HepG2 (cell line): ENCODE results near the gene SEMA4A. TPM values are rescaled to one million over a fixed set of nuclear protein-coding genes. Genes with fewer than 3 reads are reported as not detected.

Experiments used
- AKAP8 ChIP-seq: sonication (generic); formaldehyde crosslinking; IDR thresholded peaks from 2 replicates; pipeline ENCODE4 v1.5.1; 2020; ENCODE audit warnings: mild to moderate bottlenecking, missing genetic modification reagents
- ARNT2 ChIP-seq: sonication (generic); formaldehyde crosslinking; IDR thresholded peaks from 2 replicates; pipeline ENCODE4 v1.8.0; 2022; ENCODE audit warnings: mild to moderate bottlenecking, low read depth, missing genetic modification reagents, moderate library complexity
- BORCS8-MEF2B ChIP-seq: sonication (generic); formaldehyde crosslinking; IDR thresholded peaks from 2 replicates; pipeline ENCODE4 v1.8.0; 2022; ENCODE audit warnings: mild to moderate bottlenecking, missing genetic modification reagents
- HIVEP1 ChIP-seq: sonication (generic); formaldehyde crosslinking; IDR thresholded peaks from 2 replicates; pipeline ENCODE4 v1.4.0; 2020; ENCODE audit warnings: mild to moderate bottlenecking, missing genetic modification reagents
- ISX ChIP-seq: sonication (generic); formaldehyde crosslinking; conservative IDR thresholded peaks from 2 replicates; pipeline ENCODE4 v1.5.0; 2020; ENCODE audit warnings: missing genetic modification reagents
- MAF1 ChIP-seq: sonication (generic); formaldehyde crosslinking; IDR thresholded peaks from 2 replicates; pipeline ENCODE4 v1.5.0; 2020; ENCODE audit warnings: missing genetic modification reagents, borderline replicate concordance
- ZBTB7B ChIP-seq: sonication (generic); formaldehyde crosslinking; IDR thresholded peaks from 2 replicates; pipeline ENCODE4 v1.4.0; 2020; ENCODE audit warnings: missing genetic modification reagents
- ZNF3 ChIP-seq: IDR thresholded peaks from 2 replicates; pipeline ENCODE4 v1.7.0; 2017; ENCODE audit warnings: inconsistent platforms
- ZNF460 ChIP-seq: sonication (generic); formaldehyde crosslinking; IDR thresholded peaks from 2 replicates; pipeline ENCODE4 v1.5.1; 2020; ENCODE audit warnings: missing genetic modification reagents, mild to moderate bottlenecking, borderline replicate concordance
- ZNF550 ChIP-seq: sonication (generic); formaldehyde crosslinking; IDR thresholded peaks from 2 replicates; pipeline ENCODE4 v1.4.0; 2020; ENCODE audit warnings: mild to moderate bottlenecking, missing genetic modification reagents, borderline replicate concordance
- polyA plus RNA-seq, 8 experiments: library from polyadenylated mRNA; depleted of rRNA in 3 of 8; stranded (reverse) in 7 of 8; unstranded in 1 of 8; fragments of >200 nt; fragmentation: Illumina TruSeq in 4 of 8; extraction: Trizol in 4 of 8; gene quantifications; 2 replicates each; pipeline versions ENCODE4 v1.2.1 to v1.2.3, GENCODE V29; 2011 to 2016; ENCODE audit warnings: low read depth in 4 of 8, missing spikeins in 1 of 8, mixed read lengths in 1 of 8; ENCODE audit not compliant: insufficient read depth in 1 of 8
- total RNA-seq, 5 experiments: library from RNA; depleted of rRNA; stranded (reverse); fragments of >200 nt; fragmentation: Illumina TruSeq; extraction: Trizol; gene quantifications; 2 replicates each; pipeline ENCODE4 v1.2.3, GENCODE V29; 2016; ENCODE audit warnings: low read depth in 1 of 5
- TF ChIP-seq, protein P1 (sequence below): sonication (generic); formaldehyde crosslinking; IDR thresholded peaks from 2 replicates; pipeline ENCODE4 v1.4.0; 2020; ENCODE audit warnings: missing genetic modification reagents
- TF ChIP-seq, protein P2 (sequence below): sonication (generic); formaldehyde crosslinking; conservative IDR thresholded peaks from 2 replicates; pipeline ENCODE4 v1.8.0; 2022; ENCODE audit warnings: mild to moderate bottlenecking, moderate library complexity, missing genetic modification reagents
- TF ChIP-seq, protein P3 (sequence below): sonication (generic); formaldehyde crosslinking; IDR thresholded peaks from one replicate; pipeline ENCODE4 v1.5.1; 2020; ENCODE audit warnings: mild to moderate bottlenecking, missing genetic modification reagents; ENCODE audit errors: not compliant biosample characterization
- TF ChIP-seq, protein P4 (sequence below): sonication (generic); formaldehyde crosslinking; IDR thresholded peaks from 2 replicates; pipeline ENCODE4 v1.4.0; 2020; ENCODE audit warnings: low read depth, missing genetic modification reagents

SEMA4A gene
- total and polyA plus RNA-seq, 2 of the 13 experiments (the other 11 are each of a cell fraction or from before 2014, with no cell fraction given) = 0.09 to 0.20 TPM

DNA sequence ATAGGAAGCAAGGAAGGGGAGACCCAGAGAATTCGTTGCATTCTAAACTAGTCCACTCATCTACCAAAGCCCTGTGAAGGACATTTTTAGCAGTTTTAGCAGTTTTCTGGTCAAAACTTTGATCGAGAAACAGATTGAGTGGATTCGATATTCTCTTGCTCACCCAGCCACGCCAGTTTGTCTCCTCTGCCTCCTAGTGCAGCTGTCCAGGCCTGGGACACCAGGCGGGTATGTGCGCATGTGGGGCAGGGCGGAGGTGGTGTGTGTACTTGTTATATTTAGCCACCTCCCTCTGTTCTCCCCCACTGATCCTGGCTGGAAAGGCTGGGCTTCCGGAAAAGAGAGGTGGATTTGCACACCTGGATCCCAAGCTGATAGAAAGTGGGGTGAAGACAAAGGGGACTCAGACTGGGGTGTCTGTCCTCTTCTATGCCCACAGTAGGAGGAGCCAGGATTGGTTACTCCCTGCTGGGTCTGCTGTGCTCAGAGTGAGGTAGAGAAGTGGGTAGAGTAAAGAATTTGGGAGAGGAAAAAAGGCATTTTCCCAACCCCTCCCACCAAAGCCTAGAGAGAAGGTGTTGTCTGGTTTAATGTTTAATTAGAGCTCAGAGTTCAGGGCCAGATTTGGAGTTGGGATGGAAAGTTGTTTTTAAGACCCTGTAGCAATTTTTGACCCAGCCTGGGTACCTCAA is 35.1 kb upstream of the SEMA4A start (continued):
- no peak for TF ChIP-seq ZNF550 (CRISPR knock-in tag)
- TF ChIP-seq BORCS8-MEF2B (CRISPR knock-in tag) = no peak
- TF ChIP-seq ZNF460 (CRISPR knock-in tag) = no peak
- no peak for TF ChIP-seq ZNF3
- TF ChIP-seq, protein P1, sequence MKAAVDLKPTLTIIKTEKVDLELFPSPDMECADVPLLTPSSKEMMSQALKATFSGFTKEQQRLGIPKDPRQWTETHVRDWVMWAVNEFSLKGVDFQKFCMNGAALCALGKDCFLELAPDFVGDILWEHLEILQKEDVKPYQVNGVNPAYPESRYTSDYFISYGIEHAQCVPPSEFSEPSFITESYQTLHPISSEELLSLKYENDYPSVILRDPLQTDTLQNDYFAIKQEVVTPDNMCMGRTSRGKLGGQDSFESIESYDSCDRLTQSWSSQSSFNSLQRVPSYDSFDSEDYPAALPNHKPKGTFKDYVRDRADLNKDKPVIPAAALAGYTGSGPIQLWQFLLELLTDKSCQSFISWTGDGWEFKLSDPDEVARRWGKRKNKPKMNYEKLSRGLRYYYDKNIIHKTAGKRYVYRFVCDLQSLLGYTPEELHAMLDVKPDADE = no peak
- no peak for TF ChIP-seq ISX (CRISPR knock-in tag)
- no peak for TF ChIP-seq ARNT2 (CRISPR knock-in tag)
- no peak for TF ChIP-seq MAF1 (CRISPR knock-in tag)
- TF ChIP-seq, protein P2, sequence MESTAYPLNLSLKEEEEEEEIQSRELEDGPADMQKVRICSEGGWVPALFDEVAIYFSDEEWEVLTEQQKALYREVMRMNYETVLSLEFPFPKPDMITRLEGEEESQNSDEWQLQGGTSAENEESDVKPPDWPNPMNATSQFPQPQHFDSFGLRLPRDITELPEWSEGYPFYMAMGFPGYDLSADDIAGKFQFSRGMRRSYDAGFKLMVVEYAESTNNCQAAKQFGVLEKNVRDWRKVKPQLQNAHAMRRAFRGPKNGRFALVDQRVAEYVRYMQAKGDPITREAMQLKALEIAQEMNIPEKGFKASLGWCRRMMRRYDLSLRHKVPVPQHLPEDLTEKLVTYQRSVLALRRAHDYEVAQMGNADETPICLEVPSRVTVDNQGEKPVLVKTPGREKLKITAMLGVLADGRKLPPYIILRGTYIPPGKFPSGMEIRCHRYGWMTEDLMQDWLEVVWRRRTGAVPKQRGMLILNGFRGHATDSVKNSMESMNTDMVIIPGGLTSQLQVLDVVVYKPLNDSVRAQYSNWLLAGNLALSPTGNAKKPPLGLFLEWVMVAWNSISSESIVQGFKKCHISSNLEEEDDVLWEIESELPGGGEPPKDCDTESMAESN = no peak
- TF ChIP-seq, protein P3, sequence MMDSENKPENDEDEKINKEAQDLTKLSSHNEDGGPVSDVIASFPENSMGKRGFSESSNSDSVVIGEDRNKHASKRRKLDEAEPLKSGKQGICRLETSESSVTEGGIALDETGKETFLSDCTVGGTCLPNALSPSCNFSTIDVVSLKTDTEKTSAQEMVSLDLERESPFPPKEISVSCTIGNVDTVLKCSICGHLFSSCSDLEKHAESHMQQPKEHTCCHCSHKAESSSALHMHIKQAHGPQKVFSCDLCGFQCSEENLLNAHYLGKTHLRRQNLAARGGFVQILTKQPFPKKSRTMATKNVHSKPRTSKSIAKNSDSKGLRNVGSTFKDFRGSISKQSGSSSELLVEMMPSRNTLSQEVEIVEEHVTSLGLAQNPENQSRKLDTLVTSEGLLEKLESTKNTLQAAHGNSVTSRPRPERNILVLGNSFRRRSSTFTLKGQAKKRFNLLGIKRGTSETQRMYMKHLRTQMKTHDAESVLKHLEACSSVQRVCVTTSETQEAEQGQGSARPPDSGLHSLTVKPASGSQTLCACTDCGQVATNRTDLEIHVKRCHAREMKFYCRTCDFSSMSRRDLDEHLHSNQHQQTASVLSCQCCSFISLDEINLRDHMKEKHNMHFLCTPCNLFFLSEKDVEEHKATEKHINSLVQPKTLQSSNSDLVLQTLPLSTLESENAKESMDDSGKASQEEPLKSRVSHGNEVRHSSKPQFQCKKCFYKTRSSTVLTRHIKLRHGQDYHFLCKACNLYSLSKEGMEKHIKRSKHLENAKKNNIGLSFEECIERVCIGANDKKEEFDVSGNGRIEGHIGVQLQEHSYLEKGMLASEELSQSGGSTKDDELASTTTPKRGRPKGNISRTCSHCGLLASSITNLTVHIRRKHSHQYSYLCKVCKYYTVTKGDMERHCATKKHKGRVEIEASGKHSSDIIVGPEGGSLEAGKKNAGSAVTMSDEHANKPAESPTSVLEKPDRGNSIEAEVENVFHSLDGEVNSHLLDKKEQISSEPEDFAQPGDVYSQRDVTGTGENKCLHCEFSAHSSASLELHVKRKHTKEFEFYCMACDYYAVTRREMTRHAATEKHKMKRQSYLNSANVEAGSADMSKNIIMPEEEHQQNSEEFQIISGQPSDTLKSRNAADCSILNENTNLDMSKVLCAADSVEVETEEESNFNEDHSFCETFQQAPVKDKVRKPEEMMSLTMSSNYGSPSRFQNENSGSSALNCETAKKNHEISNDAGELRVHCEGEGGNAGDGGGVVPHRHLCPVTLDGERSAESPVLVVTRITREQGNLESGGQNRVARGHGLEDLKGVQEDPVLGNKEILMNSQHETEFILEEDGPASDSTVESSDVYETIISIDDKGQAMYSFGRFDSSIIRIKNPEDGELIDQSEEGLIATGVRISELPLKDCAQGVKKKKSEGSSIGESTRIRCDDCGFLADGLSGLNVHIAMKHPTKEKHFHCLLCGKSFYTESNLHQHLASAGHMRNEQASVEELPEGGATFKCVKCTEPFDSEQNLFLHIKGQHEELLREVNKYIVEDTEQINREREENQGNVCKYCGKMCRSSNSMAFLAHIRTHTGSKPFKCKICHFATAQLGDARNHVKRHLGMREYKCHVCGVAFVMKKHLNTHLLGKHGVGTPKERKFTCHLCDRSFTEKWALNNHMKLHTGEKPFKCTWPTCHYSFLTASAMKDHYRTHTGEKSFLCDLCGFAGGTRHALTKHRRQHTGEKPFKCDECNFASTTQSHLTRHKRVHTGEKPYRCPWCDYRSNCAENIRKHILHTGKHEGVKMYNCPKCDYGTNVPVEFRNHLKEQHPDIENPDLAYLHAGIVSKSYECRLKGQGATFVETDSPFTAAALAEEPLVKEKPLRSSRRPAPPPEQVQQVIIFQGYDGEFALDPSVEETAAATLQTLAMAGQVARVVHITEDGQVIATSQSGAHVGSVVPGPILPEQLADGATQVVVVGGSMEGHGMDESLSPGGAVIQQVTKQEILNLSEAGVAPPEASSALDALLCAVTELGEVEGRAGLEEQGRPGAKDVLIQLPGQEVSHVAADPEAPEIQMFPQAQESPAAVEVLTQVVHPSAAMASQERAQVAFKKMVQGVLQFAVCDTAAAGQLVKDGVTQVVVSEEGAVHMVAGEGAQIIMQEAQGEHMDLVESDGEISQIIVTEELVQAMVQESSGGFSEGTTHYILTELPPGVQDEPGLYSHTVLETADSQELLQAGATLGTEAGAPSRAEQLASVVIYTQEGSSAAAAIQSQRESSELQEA (CRISPR knock-in tag) = no peak
- TF ChIP-seq HIVEP1 (CRISPR knock-in tag) = no peak
- TF ChIP-seq AKAP8 = no peak
- TF ChIP-seq, protein P4, sequence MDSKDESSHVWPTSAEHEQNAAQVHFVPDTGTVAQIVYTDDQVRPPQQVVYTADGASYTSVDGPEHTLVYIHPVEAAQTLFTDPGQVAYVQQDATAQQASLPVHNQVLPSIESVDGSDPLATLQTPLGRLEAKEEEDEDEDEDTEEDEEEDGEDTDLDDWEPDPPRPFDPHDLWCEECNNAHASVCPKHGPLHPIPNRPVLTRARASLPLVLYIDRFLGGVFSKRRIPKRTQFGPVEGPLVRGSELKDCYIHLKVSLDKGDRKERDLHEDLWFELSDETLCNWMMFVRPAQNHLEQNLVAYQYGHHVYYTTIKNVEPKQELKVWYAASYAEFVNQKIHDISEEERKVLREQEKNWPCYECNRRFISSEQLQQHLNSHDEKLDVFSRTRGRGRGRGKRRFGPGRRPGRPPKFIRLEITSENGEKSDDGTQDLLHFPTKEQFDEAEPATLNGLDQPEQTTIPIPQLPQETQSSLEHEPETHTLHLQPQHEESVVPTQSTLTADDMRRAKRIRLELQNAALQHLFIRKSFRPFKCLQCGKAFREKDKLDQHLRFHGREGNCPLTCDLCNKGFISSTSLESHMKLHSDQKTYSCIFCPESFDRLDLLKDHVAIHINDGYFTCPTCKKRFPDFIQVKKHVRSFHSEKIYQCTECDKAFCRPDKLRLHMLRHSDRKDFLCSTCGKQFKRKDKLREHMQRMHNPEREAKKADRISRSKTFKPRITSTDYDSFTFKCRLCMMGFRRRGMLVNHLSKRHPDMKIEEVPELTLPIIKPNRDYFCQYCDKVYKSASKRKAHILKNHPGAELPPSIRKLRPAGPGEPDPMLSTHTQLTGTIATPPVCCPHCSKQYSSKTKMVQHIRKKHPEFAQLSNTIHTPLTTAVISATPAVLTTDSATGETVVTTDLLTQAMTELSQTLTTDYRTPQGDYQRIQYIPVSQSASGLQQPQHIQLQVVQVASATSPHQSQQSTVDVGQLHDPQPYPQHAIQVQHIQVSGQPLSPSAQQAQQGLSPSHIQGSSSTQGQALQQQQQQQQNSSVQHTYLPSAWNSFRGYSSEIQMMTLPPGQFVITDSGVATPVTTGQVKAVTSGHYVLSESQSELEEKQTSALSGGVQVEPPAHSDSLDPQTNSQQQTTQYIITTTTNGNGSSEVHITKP (CRISPR knock-in tag) = no peak
- TF ChIP-seq ZBTB7B (CRISPR knock-in tag) = no peak; the same call in 1 of the 2 replicates
